KMS-11 (cell line): ENCODE measurements around the gene YIPF2.

Source experiments
- H2AFZ ChIP-seq: fragments of 200-600 bp; sonication (generic); 2 replicates; pipeline ENCODE4 v1.6.1; 2016; ENCODE audit warnings: antibody characterized with exemption, mixed run types, low read depth
- H3K27ac ChIP-seq: fragments of 200-600 bp; sonication (generic); 2 replicates; pipeline ENCODE4 v1.6.1; 2016; ENCODE audit warnings: mild to moderate bottlenecking, mixed run types
- H3K27me3 ChIP-seq: fragments of 200-600 bp; sonication (generic); 2 replicates; pipeline ENCODE4 v1.6.1; 2017; ENCODE audit warnings: mild to moderate bottlenecking, low read depth, mixed run types, moderate library complexity; ENCODE audit not compliant: insufficient read depth
- H3K36me3 ChIP-seq: fragments of 200-600 bp; sonication (generic); 2 replicates; pipeline ENCODE4 v1.6.1; 2017; ENCODE audit warnings: mild to moderate bottlenecking, mixed run types; ENCODE audit not compliant: insufficient read depth
- H3K4me1 ChIP-seq: fragments of 200-600 bp; sonication (generic); 2 replicates; pipeline ENCODE4 v1.6.1; 2016; ENCODE audit warnings: mild to moderate bottlenecking, low read depth, mixed run types; ENCODE audit not compliant: poor library complexity, severe bottlenecking
- H3K4me2 ChIP-seq: fragments of 200-600 bp; sonication (generic); 2 replicates; pipeline ENCODE4 v1.7.0; 2016; ENCODE audit warnings: mild to moderate bottlenecking, mixed run types
- H3K4me3 ChIP-seq: fragments of 200-600 bp; sonication (generic); IDR thresholded peaks from 2 replicates; pipeline ENCODE4 v1.6.1; 2017; ENCODE audit warnings: low read depth, low read length, mixed read lengths; ENCODE audit not compliant: insufficient read depth
- H3K79me2 ChIP-seq: fragments of 200-600 bp; sonication (generic); 2 replicates; pipeline ENCODE4 v1.6.1; 2016; ENCODE audit warnings: low read depth, mixed run types; ENCODE audit not compliant: insufficient read depth
- H3K9ac ChIP-seq: fragments of 200-600 bp; sonication (generic); 2 replicates; pipeline ENCODE4 v1.6.1; 2016; ENCODE audit warnings: mild to moderate bottlenecking, mixed run types
- H4K20me1 ChIP-seq: fragments of 200-600 bp; sonication (generic); 2 replicates; pipeline ENCODE4 v1.6.1; 2016; ENCODE audit warnings: mild to moderate bottlenecking, mixed run types; ENCODE audit not compliant: insufficient read depth
- CTCF ChIP-seq: fragments of 200-600 bp; sonication (generic); conservative IDR thresholded peaks from 2 replicates; pipeline ENCODE4 v1.6.1; 2017; ENCODE audit warnings: low read depth, mild to moderate bottlenecking, antibody characterized with exemption, low read length, moderate library complexity, mixed read lengths

Gene YIPF2

GRCh38 chr19:10964903-10965302, 36.5 kb upstream of the YIPF2 start:
- Histone ChIP-seq H4K20me1 (peaks cover 23% of the 10 kb centered on the region), H3K36me3 (no peaks in the 10 kb centered on the region), H3K4me1 (peaks cover 41% of the 10 kb centered on the region), H3K4me2 (no peak overlapping the region), H3K79me2 (peaks cover 87% of the 10 kb centered on the region), H2AFZ (no peak overlapping the region), H3K9ac (no peak overlapping the region), H3K27ac (no peak overlapping the region), H3K4me3 (no peak overlapping the region), H3K27me3 (no peaks in the 10 kb centered on the region)
- TF ChIP-seq CTCF = no peak

DNA sequence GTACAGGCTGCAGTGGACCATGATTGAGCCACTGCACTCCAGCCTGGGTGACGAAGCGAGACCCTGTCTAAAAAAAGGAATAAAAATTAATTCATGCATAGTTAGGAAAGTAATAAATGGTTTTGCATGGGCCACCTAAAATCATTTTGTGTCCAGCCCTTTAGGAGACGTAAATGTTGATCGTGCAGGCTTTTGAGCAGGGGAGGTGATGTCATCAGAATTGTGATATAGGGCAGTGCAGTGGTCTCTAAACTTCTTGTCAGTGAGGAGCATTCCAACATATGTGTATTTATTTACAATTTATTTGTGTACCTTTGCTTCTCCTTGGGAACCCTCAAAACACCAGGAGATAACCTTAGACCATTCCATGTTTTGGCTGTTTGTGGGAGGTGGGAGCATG, 35.4 kb upstream of the YIPF2 start:
- H3K4me2 ChIP-seq = peak overlapping the region; percentile 81
- peaks cover 47% of the 10 kb centered on the region for H3K4me1 ChIP-seq
- no peak for TF ChIP-seq CTCF
- no peak overlapping the region for H2AFZ ChIP-seq
- H3K36me3 ChIP-seq = no peaks in the 10 kb centered on the region
- H3K9ac ChIP-seq = no peak overlapping the region
- H3K27ac ChIP-seq = peak overlapping the region; percentile 12; the same call in 1 of the 2 replicates
- peaks cover 17% of the 10 kb centered on the region for H4K20me1 ChIP-seq
- no peak overlapping the region for H3K4me3 ChIP-seq
- no peaks in the 10 kb centered on the region for H3K27me3 ChIP-seq
- H3K79me2 ChIP-seq = peaks cover 77% of the 10 kb centered on the region

GRCh38 chr19:10962863-10963262, 34.4 kb upstream of the YIPF2 start:
- Histone ChIP-seq H3K27me3 (no peaks in the 10 kb centered on the region), H3K4me1 (peaks cover 43% of the 10 kb centered on the region), H3K79me2 (peaks cover 67% of the 10 kb centered on the region), H4K20me1 (peaks cover 14% of the 10 kb centered on the region), H3K27ac (no peak overlapping the region; the same call in 1 of the 2 replicates), H3K9ac (no peak overlapping the region), H3K4me3 (no peak overlapping the region), H2AFZ (no peak overlapping the region), H3K4me2 (peak overlapping the region; percentile 81; the same call in 1 of the 2 replicates), H3K36me3 (no peaks in the 10 kb centered on the region)
- TF ChIP-seq CTCF = no peak

GRCh38 chr19:10961073-10961860, 32.8 kb upstream of the YIPF2 start:
- no peaks in the 10 kb centered on the region for H3K36me3 ChIP-seq
- H3K79me2 ChIP-seq = peaks cover 51% of the 10 kb centered on the region
- peak overlapping the region; percentile 81 for H3K4me2 ChIP-seq
- peak overlapping the region; percentile 55 for H3K27ac ChIP-seq
- TF ChIP-seq CTCF = no peak
- peak overlapping the region; percentile 76 for H3K9ac ChIP-seq
- H3K4me1 ChIP-seq = peaks cover 43% of the 10 kb centered on the region
- peaks cover 14% of the 10 kb centered on the region; the same call in 1 of the 2 replicates for H4K20me1 ChIP-seq
- H3K27me3 ChIP-seq = no peaks in the 10 kb centered on the region
- peak overlapping the region; percentile 22; the same call in 1 of the 2 replicates for H2AFZ ChIP-seq
- H3K4me3 ChIP-seq = no peak overlapping the region
